H9 (cell line): ENCODE data around the gene IL33. TPM values are rescaled to one million over a fixed set of nuclear protein-coding genes. Genes with fewer than 3 reads are reported as not detected.

ENCODE experiments used
- DNase-seq: peaks from one replicate; pipeline ENCODE4 v3.0.0-alpha.2; 2017
- H2AFZ ChIP-seq: one replicate; pipeline ENCODE4 v1.6.1; 2013; ENCODE audit warnings: mild to moderate bottlenecking, low read length, control low read depth, moderate library complexity
- H2AK5ac ChIP-seq: 2 replicates; pipeline ENCODE4 v1.6.1; 2013; ENCODE audit warnings: low read length, control low read depth, mixed read lengths; ENCODE audit not compliant: insufficient read length
- H2BK120ac ChIP-seq: one replicate; pipeline ENCODE4 v1.6.1; 2013; ENCODE audit warnings: low read depth, mild to moderate bottlenecking, low read length, control low read depth, inconsistent platforms; ENCODE audit not compliant: poor library complexity, severe bottlenecking
- H2BK12ac ChIP-seq: 2 replicates; pipeline ENCODE4 v1.6.1; 2013; ENCODE audit warnings: low read length, control low read depth, mixed read lengths, low read depth; ENCODE audit not compliant: insufficient read length
- H2BK15ac ChIP-seq: 2 replicates; pipeline ENCODE4 v1.6.1; 2013; ENCODE audit warnings: low read depth, low read length, control low read depth
- H2BK20ac ChIP-seq: one replicate; pipeline ENCODE4 v1.6.1; 2013; ENCODE audit warnings: low read depth, mild to moderate bottlenecking, low read length, control low read depth, inconsistent platforms; ENCODE audit not compliant: poor library complexity, severe bottlenecking
- H2BK5ac ChIP-seq: 2 replicates; pipeline ENCODE4 v1.6.1; 2013; ENCODE audit warnings: low read length, control low read depth, mixed read lengths; ENCODE audit not compliant: insufficient read length
- H3K14ac ChIP-seq: 2 replicates; pipeline ENCODE4 v1.6.1; 2013; ENCODE audit warnings: low read length, control low read depth; ENCODE audit not compliant: insufficient read depth
- H3K18ac ChIP-seq: 2 replicates; pipeline ENCODE4 v1.6.1; 2013; ENCODE audit warnings: low read depth, mild to moderate bottlenecking, mixed read lengths, low read length, control low read depth; ENCODE audit not compliant: insufficient read length
- H3K23ac ChIP-seq: 2 replicates; pipeline ENCODE4 v1.6.1; 2013; ENCODE audit warnings: low read length, control low read depth, mixed read lengths, low read depth; ENCODE audit not compliant: insufficient read length
- H3K23me2 ChIP-seq: 2 replicates; pipeline ENCODE4 v1.6.1; 2013; ENCODE audit warnings: low read depth, mild to moderate bottlenecking, mixed read lengths, low read length, control low read depth; ENCODE audit not compliant: insufficient read length, poor library complexity, severe bottlenecking
- H3K27ac ChIP-seq: 2 replicates; pipeline ENCODE4 v1.5.1; 2013; ENCODE audit warnings: low read length, control low read depth, mixed read lengths, low read depth; ENCODE audit not compliant: insufficient read length
- H3K27me3 ChIP-seq: 2 replicates; pipeline ENCODE4 v1.6.1; 2013; ENCODE audit warnings: low read length, control low read depth, inconsistent platforms; ENCODE audit not compliant: insufficient read depth
- H3K4ac ChIP-seq: 2 replicates; pipeline ENCODE4 v1.6.1; 2013; ENCODE audit warnings: low read depth, mild to moderate bottlenecking, control low read depth, inconsistent platforms, low read length, moderate library complexity
- H3K4me1 ChIP-seq: 2 replicates; pipeline ENCODE4 v1.6.1; 2013; ENCODE audit warnings: low read length, control low read depth, inconsistent platforms; ENCODE audit not compliant: insufficient read depth
- H3K4me2 ChIP-seq: 2 replicates; pipeline ENCODE4 v1.6.1; 2013; ENCODE audit warnings: low read length, control low read depth, mixed read lengths; ENCODE audit not compliant: insufficient read length, insufficient read depth
- H3K56ac ChIP-seq: 2 replicates; pipeline ENCODE4 v1.6.1; 2013; ENCODE audit warnings: low read depth, mild to moderate bottlenecking, mixed read lengths, low read length, control low read depth; ENCODE audit not compliant: insufficient read length
- H3K79me1 ChIP-seq: 2 replicates; pipeline ENCODE4 v1.6.1; 2013; ENCODE audit warnings: low read depth, mild to moderate bottlenecking, moderate library complexity, low read length, control low read depth, inconsistent platforms; ENCODE audit not compliant: insufficient read depth, poor library complexity, severe bottlenecking
- H3K79me2 ChIP-seq: 2 replicates; pipeline ENCODE4 v1.6.1; 2013; ENCODE audit warnings: low read length, control low read depth, inconsistent platforms; ENCODE audit not compliant: insufficient read depth
- H3K9ac ChIP-seq: 2 replicates; pipeline ENCODE4 v1.6.1; 2013; ENCODE audit warnings: low read length, control low read depth, mixed read lengths; ENCODE audit not compliant: insufficient read length; ENCODE audit errors: extremely low read depth
- H3K9me3 ChIP-seq: one replicate; pipeline ENCODE4 v1.6.1; 2013; ENCODE audit warnings: low read depth, low read length, inconsistent platforms; ENCODE audit not compliant: control insufficient read depth
- H3T11ph ChIP-seq: one replicate; pipeline ENCODE4 v1.6.1; 2013; ENCODE audit warnings: mild to moderate bottlenecking, low read length, control low read depth, inconsistent platforms
- H4K20me1 ChIP-seq: one replicate; pipeline ENCODE4 v1.6.1; 2013; ENCODE audit not compliant: control insufficient read depth, insufficient read length, insufficient read depth
- H4K5ac ChIP-seq: 2 replicates; pipeline ENCODE4 v1.6.1; 2013; ENCODE audit warnings: low read depth, mild to moderate bottlenecking, mixed read lengths, low read length, control low read depth; ENCODE audit not compliant: insufficient read length
- H4K8ac ChIP-seq: replicated peaks from 2 replicates; pipeline ENCODE4 v1.6.1; 2013; ENCODE audit warnings: low read length, control low read depth, mixed read lengths, low read depth; ENCODE audit not compliant: insufficient read length
- H4K91ac ChIP-seq: 2 replicates; pipeline ENCODE4 v1.6.1; 2013; ENCODE audit warnings: low read depth, mild to moderate bottlenecking, moderate library complexity, mixed read lengths, low read length, control low read depth; ENCODE audit not compliant: insufficient read length
- H3K27ac Mint-ChIP-seq, 3 experiments: 2 replicates in 2 of 3; 3 replicates in 1 of 3; pipeline ENCODE4 v1.8.0; 2020 to 2021; ENCODE audit warnings: mixed read lengths in 3 of 3, mild to moderate bottlenecking in 1 of 3, moderate library complexity in 1 of 3
- H3K27me3 Mint-ChIP-seq: 2 replicates; pipeline ENCODE4 v1.8.0; 2021; ENCODE audit warnings: low read depth, mild to moderate bottlenecking, moderate library complexity, mixed read lengths
- H3K36me3 Mint-ChIP-seq, 3 experiments: 2 replicates in 2 of 3; 3 replicates in 1 of 3; pipeline ENCODE4 v1.8.0; 2020 to 2021; ENCODE audit warnings: low read depth in 3 of 3, mixed read lengths in 3 of 3; ENCODE audit not compliant: insufficient read depth in 1 of 3
- H3K4me1 Mint-ChIP-seq, 2 experiments: 2 replicates each; pipeline ENCODE4 v1.8.0; 2020; ENCODE audit warnings: mixed read lengths in 2 of 2
- H3K4me3 Mint-ChIP-seq, 2 experiments: 2 replicates in 1 of 2; 3 replicates in 1 of 2; pipeline ENCODE4 v1.8.0; 2020 to 2021; ENCODE audit warnings: mild to moderate bottlenecking in 2 of 2, mixed read lengths in 2 of 2, moderate library complexity in 1 of 2
- H3K9me3 Mint-ChIP-seq, 2 experiments: 2 replicates in 1 of 2; 3 replicates in 1 of 2; pipeline ENCODE4 v1.8.0; 2020; ENCODE audit warnings: mild to moderate bottlenecking in 2 of 2, mixed read lengths in 2 of 2, moderate library complexity in 1 of 2
- CTCF ChIP-seq: fragments of 200-600 bp; sonication (generic); conservative IDR thresholded peaks from 3 replicates; pipeline ENCODE4 v1.8.0; 2021; ENCODE audit warnings: antibody characterized with exemption, mild to moderate bottlenecking
- WGBS: extraction: QIAGEN DNeasy Blood & Tissue Kit; methylation state at CpG from one replicate; pipeline ENCODE4 v1.1.7; 2013; ENCODE audit warnings: missing lambda C conversion rate, low lambda C conversion rate, mixed read lengths; ENCODE audit not compliant: insufficient read length; ENCODE audit errors: extremely low coverage; 5-methylcytosine and 5-hydroxymethylcytosine counted together
- total RNA-seq: library from RNA; stranded (reverse); gene quantifications from 2 replicates; pipeline ENCODE4 v1.2.1, GENCODE V29; 2021

The IL33 gene
- total RNA-seq, 1 experiment from 2014 or later, result not detected

GRCh38 chr9:6301858-6302257 lies 86.3 kb downstream of the IL33 start:
- Histone ChIP-seq H3K4me2 (no peak overlapping the region), H3K79me1 (no peaks in the 10 kb centered on the region), H3T11ph (no peak overlapping the region), H3K27me3 (no peaks in the 10 kb centered on the region), H3K9me3 (no peaks in the 10 kb centered on the region), H4K8ac (no peak overlapping the region), H4K20me1 (no peaks in the 10 kb centered on the region), H3K18ac (no peak overlapping the region), H2BK120ac (no peak overlapping the region), H2BK5ac (no peak overlapping the region), H2AFZ (no peak overlapping the region), H4K5ac (no peak overlapping the region), H3K27ac (no peak overlapping the region), H3K56ac (no peak overlapping the region), H2BK15ac (no peak overlapping the region), H2BK12ac (no peak overlapping the region), H3K79me2 (no peaks in the 10 kb centered on the region), H3K9ac (no peak overlapping the region), H2AK5ac (no peak overlapping the region), H3K23ac (no peak overlapping the region), H3K14ac (no peak overlapping the region), H3K4ac (no peak overlapping the region), H4K91ac (no peak overlapping the region), H3K23me2 (no peaks in the 10 kb centered on the region), H3K4me1 (no peaks in the 10 kb centered on the region), H2BK20ac (no peak overlapping the region)
- Mint-ChIP-seq H3K36me3 (no peaks in the 10 kb centered on the region), H3K27me3 (no peaks in the 10 kb centered on the region), H3K4me3 (no peak overlapping the region), H3K9me3 (peaks cover 0 to under 1% of the 10 kb centered on the region in 2 experiments; a peak in 1 of 5 replicates), H3K4me1 (no peaks in the 10 kb centered on the region), H3K27ac (no peak overlapping the region)
- WGBS, result no CpG with 5 or more reads among the region's 2 CpGs
- no peak for DNase-seq
- no peak for TF ChIP-seq CTCF
